ENCODE results near the gene TELO2. TPM values are rescaled to one million over a fixed set of nuclear protein-coding genes. Genes with fewer than 3 reads are reported as not detected.
A peak's percentile ranks its signal among the peaks of the same experiment; 100 is the strongest.

Gene TELO2
- total and polyA plus RNA-seq, 11 donors, result 11.8 to 29.6 (median 17.0) TPM

DNA sequence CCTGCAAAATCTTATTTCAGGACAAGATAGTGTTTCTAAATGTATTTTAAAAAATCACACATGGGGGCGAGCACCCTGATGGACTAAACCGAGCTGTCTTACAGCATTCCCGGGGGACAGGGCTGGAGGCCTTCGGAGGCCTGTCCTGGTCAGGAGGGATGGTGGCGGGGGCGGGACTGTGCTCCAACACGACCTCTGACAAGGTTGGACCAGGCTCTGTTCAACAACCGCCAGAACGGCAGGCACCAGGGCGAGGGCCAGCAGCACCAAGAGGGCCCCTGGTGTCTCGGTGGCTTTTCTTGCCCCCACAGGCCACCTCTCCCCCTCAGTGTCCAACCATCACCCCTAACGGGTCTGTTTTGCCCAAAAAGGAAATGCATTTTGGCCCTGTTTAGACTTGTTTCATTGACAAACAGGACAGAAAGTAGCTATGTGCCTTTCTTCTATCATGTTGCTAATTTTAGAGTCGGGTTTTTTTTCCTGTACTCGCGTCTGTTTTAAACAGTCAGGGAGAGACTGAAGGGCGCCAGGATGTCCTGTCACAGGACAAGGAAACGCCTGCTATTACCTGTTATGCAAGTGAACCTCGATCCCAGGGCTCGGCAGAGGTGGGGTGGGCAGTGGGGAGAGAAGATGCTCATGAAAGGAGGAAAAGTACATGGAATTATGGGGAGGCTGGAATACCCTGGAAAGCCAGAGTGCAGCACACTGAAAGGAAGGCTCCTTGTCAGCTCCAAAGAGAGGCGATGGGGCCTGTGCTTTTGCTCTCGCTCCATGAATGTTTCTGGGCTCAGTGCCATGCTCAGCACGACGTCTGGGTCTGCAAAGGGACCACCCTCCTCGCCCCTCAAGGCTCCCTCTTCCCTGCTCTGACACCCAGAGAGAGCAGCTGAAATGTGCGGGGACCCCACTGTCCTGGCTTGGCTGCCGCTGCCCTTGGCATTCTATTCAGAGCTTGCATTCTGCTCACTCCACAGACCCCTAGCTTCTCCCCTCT is 52.2 kb downstream of the TELO2 start:
- no peaks in the 10 kb centered on the region for H3K9me3 ChIP-seq
- H3K4me3 ChIP-seq, result peak overlapping the region in 8 of 12 donors; percentile 19 to 44 (median 29)
- H3K27me3 ChIP-seq, result no peaks in the 10 kb centered on the region
- DNase-seq, result peak; percentile 82 to 86 (median 83)
- TF ChIP-seq, protein P1, sequence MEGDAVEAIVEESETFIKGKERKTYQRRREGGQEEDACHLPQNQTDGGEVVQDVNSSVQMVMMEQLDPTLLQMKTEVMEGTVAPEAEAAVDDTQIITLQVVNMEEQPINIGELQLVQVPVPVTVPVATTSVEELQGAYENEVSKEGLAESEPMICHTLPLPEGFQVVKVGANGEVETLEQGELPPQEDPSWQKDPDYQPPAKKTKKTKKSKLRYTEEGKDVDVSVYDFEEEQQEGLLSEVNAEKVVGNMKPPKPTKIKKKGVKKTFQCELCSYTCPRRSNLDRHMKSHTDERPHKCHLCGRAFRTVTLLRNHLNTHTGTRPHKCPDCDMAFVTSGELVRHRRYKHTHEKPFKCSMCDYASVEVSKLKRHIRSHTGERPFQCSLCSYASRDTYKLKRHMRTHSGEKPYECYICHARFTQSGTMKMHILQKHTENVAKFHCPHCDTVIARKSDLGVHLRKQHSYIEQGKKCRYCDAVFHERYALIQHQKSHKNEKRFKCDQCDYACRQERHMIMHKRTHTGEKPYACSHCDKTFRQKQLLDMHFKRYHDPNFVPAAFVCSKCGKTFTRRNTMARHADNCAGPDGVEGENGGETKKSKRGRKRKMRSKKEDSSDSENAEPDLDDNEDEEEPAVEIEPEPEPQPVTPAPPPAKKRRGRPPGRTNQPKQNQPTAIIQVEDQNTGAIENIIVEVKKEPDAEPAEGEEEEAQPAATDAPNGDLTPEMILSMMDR (IDR thresholded peaks at IDR 0.05), result no peak
- peak in 1 of 2 donors; percentile 50 for TF ChIP-seq POLR2A (IDR thresholded peaks at IDR 0.05)
- intact Hi-C loops (cut with DNase I), result loop anchor here in 4 of 10 donors (1.0 to 10.0 kb wide), 4 partner anchors 13 to 67 kb away; partner anchors contain the start of genes TELO2 (in 3 of the 4), CRAMP1 (in 1 of the 4) and IFT140 (in 1 of the 4)
- H3K4me1 ChIP-seq, result peaks cover 48 to 100% (median 95%) of the 10 kb centered on the region in 12 donors
- WGBS, 4 donors, result 13 to 21% (median 17%) methylated on average over 23 to 26 of the region's 26 CpGs
- peak; percentile 65 to 81 (median 77) for ATAC-seq
- H3K36me3 ChIP-seq, result peaks cover 0 to 72% (median 39%) of the 10 kb centered on the region in 9 donors
- H3K27ac ChIP-seq, result peak overlapping the region; percentile 85 to 98 (median 95)

DNA sequence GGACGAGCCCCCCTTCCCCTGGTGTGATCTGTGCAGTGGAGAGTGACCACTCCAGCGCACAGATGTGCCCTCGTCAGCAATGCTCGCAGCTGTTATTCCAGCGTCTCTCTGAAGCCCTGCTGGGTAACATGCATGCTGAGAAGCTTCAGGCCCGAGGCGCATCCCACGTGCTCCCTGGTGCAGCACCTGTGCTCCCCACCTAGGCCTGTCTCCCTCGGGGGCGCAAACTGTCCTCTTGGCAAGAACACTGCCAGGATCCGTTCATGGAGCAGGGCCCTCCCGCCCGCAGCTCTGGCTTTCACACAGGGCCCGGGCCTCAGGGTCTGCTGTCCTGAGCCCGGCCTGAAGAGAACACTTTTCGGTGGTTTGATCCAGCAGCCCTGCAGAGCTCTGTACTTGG is 53.3 kb downstream of the TELO2 start:
- Histone ChIP-seq H3K36me3 (peaks cover 0 to 71% (median 35%) of the 10 kb centered on the region in 9 donors), H3K4me1 (peaks cover 53 to 100% (median 98%) of the 10 kb centered on the region in 12 donors), H3K27ac (peak overlapping the region; percentile 85 to 98 (median 95)), H3K4me3 (peak overlapping the region in 7 of 12 donors; percentile 9 to 44 (median 31)), H3K9me3 (no peaks in the 10 kb centered on the region), H3K27me3 (no peaks in the 10 kb centered on the region)
- intact Hi-C loops (cut with DNase I), result loop anchor here in 3 of 10 donors (5.0 to 10.0 kb wide), 3 partner anchors 52 to 66 kb away; partner anchors contain the start of genes TELO2 (in 3 of the 3), CRAMP1 (in 1 of the 3) and IFT140 (in 1 of the 3)
- WGBS, 4 donors, result 53 to 68% (median 66%) methylated on average over 6 to 16 of the region's 16 CpGs
- no peak for DNase-seq
- no peak for ATAC-seq
- TF ChIP-seq, protein P1 (IDR thresholded peaks at IDR 0.05), result no peak
- TF ChIP-seq POLR2A (IDR thresholded peaks at IDR 0.05), result no peak

DNA sequence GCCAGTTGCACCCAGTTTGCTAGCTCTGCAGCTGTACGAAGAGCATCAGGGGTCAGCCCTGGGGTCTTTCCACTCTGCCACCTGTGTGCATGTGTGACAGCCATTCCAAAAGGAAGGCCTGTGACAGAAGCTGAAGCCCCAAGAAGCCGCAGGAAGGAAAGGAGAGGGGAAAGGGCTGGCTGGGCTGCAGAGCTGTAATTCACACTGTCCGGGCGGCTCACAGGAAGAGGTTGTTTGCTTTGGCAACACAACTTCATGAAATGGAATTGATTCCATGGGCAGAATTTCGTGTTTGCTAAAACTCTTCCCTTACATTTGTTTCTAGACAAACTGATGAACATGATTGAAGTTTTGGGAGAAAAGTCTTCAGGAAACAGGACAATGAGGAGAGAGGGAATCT is 55.1 kb downstream of the TELO2 start:
- Histone ChIP-seq H3K36me3 (peaks cover 0 to 68% (median 20%) of the 10 kb centered on the region in 9 donors), H3K4me1 (peaks cover 41 to 100% (median 91%) of the 10 kb centered on the region in 12 donors), H3K27me3 (no peaks in the 10 kb centered on the region), H3K9me3 (no peaks in the 10 kb centered on the region), H3K4me3 (peak overlapping the region in 9 of 12 donors; percentile 4 to 34 (median 14)), H3K27ac (peak overlapping the region; percentile 65 to 98 (median 94))
- TF ChIP-seq, protein P1 (IDR thresholded peaks at IDR 0.05), result no peak
- TF ChIP-seq POLR2A (IDR thresholded peaks at IDR 0.05), result no peak
- 32 to 62% (median 39%) methylated on average over 5 of the region's 5 CpGs for WGBS, 4 donors
- DNase-seq (peak in 3 of 5 donors; percentile 47 to 66 (median 59)), ATAC-seq (peak in 1 of 4 donors; percentile 10)
- intact Hi-C loops (cut with DNase I), result loop anchor here in 3 of 10 donors (5.0 to 10.0 kb wide), 3 partner anchors 53 to 64 kb away; partner anchors contain the start of genes TELO2 (in 3 of the 3), CRAMP1 (in 1 of the 3) and IFT140 (in 1 of the 3)
